Measurements from ENCODE around the gene MMAB. TPM values are rescaled to one million over a fixed set of nuclear protein-coding genes. Genes with fewer than 3 reads are reported as not detected.

The MMAB gene
- total and polyA plus RNA-seq, 4 donors, result 47.1 to 101 (median 77.1) TPM

DNA sequence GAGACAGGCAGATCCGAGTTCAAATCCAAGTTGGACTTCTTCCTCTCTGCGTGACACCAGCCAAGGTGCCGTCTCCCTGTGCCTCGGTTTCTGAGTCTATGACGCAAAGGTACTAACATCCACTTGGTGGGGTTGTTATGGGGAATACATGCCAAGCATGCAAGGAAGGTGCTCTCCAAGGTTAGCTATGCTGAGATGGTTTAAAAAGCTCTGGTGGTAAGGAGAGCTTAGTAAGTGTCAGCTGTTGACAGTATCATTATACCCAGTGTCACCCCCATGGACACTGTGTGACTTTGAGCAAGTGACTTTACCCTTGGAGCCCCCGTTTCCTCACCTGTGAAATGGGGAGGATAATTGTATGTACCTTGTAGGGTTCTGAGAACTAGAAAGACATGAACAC, 22.2 kb downstream of the MMAB start:
- Histone ChIP-seq H3K27ac (ENCODE audit: low read depth in 1 of 2, low read length in 2 of 2) (no peak overlapping the region), H3K36me3 (ENCODE audit: control insufficient read depth in 4 of 4, insufficient read depth in 3 of 4, low read depth in 1 of 4, low read length in 3 of 4) (no peaks in the 10 kb centered on the region), H3K4me3 (ENCODE audit: low read depth in 1 of 3, low read length in 3 of 3) (no peak overlapping the region), H3K4me1 (ENCODE audit: control insufficient read depth in 4 of 4, insufficient read depth in 4 of 4, low read length in 3 of 4) (peaks cover 0 to 30% (median 22%) of the 10 kb centered on the region in 4 donors), H3K9me3 (ENCODE audit: control insufficient read depth in 4 of 4, low read length in 3 of 4) (no peaks in the 10 kb centered on the region), H3K9ac (ENCODE audit: low read depth in 1 of 2, low read length in 2 of 2) (no peak overlapping the region), H3K27me3 (ENCODE audit: control insufficient read depth in 4 of 4, insufficient read depth in 4 of 4, low read length in 3 of 4) (peaks cover 0 to 4% (median 0%) of the 10 kb centered on the region in 4 donors)
- 89% methylated on average over 6 of the region's 6 CpGs for WGBS
- TF ChIP-seq GABPA (IDR thresholded peaks at IDR 0.05 in 1 of 2, conservative IDR thresholded peaks at IDR 0.05 in 1 of 2), result no peak
- no peak for TF ChIP-seq EGR1 (IDR thresholded peaks at IDR 0.05; ENCODE audit: low read depth in 2 of 2)
- no peak for TF ChIP-seq HNF4A (conservative IDR thresholded peaks at IDR 0.05)
- TF ChIP-seq RAD21 (IDR thresholded peaks at IDR 0.05), result no peak
- TF ChIP-seq, protein P1, sequence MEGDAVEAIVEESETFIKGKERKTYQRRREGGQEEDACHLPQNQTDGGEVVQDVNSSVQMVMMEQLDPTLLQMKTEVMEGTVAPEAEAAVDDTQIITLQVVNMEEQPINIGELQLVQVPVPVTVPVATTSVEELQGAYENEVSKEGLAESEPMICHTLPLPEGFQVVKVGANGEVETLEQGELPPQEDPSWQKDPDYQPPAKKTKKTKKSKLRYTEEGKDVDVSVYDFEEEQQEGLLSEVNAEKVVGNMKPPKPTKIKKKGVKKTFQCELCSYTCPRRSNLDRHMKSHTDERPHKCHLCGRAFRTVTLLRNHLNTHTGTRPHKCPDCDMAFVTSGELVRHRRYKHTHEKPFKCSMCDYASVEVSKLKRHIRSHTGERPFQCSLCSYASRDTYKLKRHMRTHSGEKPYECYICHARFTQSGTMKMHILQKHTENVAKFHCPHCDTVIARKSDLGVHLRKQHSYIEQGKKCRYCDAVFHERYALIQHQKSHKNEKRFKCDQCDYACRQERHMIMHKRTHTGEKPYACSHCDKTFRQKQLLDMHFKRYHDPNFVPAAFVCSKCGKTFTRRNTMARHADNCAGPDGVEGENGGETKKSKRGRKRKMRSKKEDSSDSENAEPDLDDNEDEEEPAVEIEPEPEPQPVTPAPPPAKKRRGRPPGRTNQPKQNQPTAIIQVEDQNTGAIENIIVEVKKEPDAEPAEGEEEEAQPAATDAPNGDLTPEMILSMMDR (IDR thresholded peaks at IDR 0.05; ENCODE audit: low read depth, low read length, missing input control), result no peak
- TF ChIP-seq, protein P2, sequence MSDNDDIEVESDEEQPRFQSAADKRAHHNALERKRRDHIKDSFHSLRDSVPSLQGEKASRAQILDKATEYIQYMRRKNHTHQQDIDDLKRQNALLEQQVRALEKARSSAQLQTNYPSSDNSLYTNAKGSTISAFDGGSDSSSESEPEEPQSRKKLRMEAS (IDR thresholded peaks at IDR 0.05), result no peak
- TF ChIP-seq, protein P3, sequence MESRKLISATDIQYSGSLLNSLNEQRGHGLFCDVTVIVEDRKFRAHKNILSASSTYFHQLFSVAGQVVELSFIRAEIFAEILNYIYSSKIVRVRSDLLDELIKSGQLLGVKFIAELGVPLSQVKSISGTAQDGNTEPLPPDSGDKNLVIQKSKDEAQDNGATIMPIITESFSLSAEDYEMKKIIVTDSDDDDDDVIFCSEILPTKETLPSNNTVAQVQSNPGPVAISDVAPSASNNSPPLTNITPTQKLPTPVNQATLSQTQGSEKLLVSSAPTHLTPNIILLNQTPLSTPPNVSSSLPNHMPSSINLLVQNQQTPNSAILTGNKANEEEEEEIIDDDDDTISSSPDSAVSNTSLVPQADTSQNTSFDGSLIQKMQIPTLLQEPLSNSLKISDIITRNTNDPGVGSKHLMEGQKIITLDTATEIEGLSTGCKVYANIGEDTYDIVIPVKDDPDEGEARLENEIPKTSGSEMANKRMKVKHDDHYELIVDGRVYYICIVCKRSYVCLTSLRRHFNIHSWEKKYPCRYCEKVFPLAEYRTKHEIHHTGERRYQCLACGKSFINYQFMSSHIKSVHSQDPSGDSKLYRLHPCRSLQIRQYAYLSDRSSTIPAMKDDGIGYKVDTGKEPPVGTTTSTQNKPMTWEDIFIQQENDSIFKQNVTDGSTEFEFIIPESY (IDR thresholded peaks at IDR 0.05), result no peak
- no peak for TF ChIP-seq NR2F2 (IDR thresholded peaks at IDR 0.05)
- DNase-seq (ENCODE audit: low spot score), result no peak

DNA sequence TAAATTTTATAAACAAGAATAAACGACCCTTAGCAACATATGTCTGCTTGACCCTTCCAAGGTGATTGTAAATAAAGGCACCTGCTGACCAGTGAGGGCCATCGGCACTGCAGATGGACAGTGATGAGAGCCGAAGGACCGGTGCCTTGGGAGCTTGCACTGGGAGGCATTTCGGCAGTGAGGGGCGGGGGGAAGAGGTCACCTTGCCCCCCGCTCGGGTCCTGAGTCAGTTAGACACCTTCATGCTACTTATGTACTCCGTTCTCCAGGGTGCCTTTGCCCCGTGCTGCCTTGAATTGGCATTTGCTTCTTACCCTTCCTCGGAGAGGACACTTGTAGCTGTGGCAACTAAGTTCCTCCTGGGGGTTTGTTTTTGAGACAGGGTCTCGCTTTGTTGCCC, 23.0 kb downstream of the MMAB start:
- no peaks in the 10 kb centered on the region for H3K9me3 ChIP-seq (ENCODE audit: control insufficient read depth in 4 of 4, low read length in 3 of 4)
- peaks cover 0 to 22% (median 15%) of the 10 kb centered on the region in 4 donors for H3K4me1 ChIP-seq (ENCODE audit: control insufficient read depth in 4 of 4, insufficient read depth in 4 of 4, low read length in 3 of 4)
- H3K9ac ChIP-seq (ENCODE audit: low read depth in 1 of 2, low read length in 2 of 2), result no peak overlapping the region
- TF ChIP-seq RAD21 (IDR thresholded peaks at IDR 0.05) (no peak), JUND (IDR thresholded peaks at IDR 0.05) (no peak), GABPA (IDR thresholded peaks at IDR 0.05 in 1 of 2, conservative IDR thresholded peaks at IDR 0.05 in 1 of 2) (no peak), NR2F2 (IDR thresholded peaks at IDR 0.05) (no peak)
- TF ChIP-seq, protein P3 (IDR thresholded peaks at IDR 0.05), result no peak
- WGBS, result 79% methylated on average over 12 of the region's 12 CpGs
- no peak overlapping the region for H3K27ac ChIP-seq (ENCODE audit: low read depth in 1 of 2, low read length in 2 of 2)
- H3K36me3 ChIP-seq (ENCODE audit: control insufficient read depth in 4 of 4, insufficient read depth in 3 of 4, low read depth in 1 of 4, low read length in 3 of 4), result no peaks in the 10 kb centered on the region
- H3K27me3 ChIP-seq (ENCODE audit: control insufficient read depth in 4 of 4, insufficient read depth in 4 of 4, low read length in 3 of 4), result peaks cover 0 to 4% (median 0%) of the 10 kb centered on the region in 4 donors
- DNase-seq (ENCODE audit: low spot score), result no peak
- no peak overlapping the region for H3K4me3 ChIP-seq (ENCODE audit: low read depth in 1 of 3, low read length in 3 of 3)

DNA sequence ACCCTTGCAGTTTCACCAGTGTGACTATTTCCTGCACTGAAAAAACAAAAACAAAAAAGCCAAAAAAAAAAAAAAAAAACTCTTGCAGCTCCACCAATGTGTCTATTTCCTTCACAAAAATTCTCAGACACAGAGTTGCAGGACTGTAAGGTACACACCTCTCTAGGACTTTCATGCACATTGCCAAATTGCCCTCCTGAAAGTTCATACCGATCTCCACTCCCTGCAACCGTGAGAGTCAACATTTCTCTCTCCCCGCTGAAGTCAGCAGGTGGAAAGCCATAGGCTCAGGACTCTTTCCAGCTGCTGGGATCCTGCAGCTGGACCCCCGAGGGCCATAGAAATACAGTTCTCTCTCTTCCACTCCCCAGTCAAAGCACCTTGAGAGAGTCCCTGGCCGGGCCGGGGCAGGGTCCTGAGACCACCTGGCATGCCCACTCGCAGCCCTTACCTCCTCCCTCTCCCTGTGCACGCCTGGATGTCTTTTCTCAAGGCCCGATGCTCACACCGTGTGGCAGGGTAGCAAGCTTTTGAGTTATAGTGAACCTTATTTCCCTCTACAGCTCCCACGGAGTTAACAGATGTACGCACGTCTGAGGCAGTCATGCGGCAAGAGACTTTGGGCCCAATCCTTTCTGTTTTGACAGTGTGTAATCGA, 23.6 kb downstream of the MMAB start:
- whole genome bisulfite sequencing, result 62% methylated on average over 15 of the region's 15 CpGs
- no peak overlapping the region for H3K9ac ChIP-seq (ENCODE audit: low read depth in 1 of 2, low read length in 2 of 2)
- H3K27me3 ChIP-seq (ENCODE audit: control insufficient read depth in 4 of 4, insufficient read depth in 4 of 4, low read length in 3 of 4), result peaks cover 0 to 4% (median 0%) of the 10 kb centered on the region in 4 donors
- no peaks in the 10 kb centered on the region for H3K9me3 ChIP-seq (ENCODE audit: control insufficient read depth in 4 of 4, low read length in 3 of 4)
- H3K36me3 ChIP-seq (ENCODE audit: control insufficient read depth in 4 of 4, insufficient read depth in 3 of 4, low read depth in 1 of 4, low read length in 3 of 4), result no peaks in the 10 kb centered on the region
- peaks cover 0 to 19% (median 12%) of the 10 kb centered on the region in 4 donors for H3K4me1 ChIP-seq (ENCODE audit: control insufficient read depth in 4 of 4, insufficient read depth in 4 of 4, low read length in 3 of 4)
- TF ChIP-seq RAD21 (IDR thresholded peaks at IDR 0.05) (no peak), NR2F2 (IDR thresholded peaks at IDR 0.05) (no peak), EGR1 (IDR thresholded peaks at IDR 0.05; ENCODE audit: low read depth in 2 of 2) (no peak), TAF1 (conservative IDR thresholded peaks at IDR 0.05) (no peak), YY1 (IDR thresholded peaks at IDR 0.05) (no peak)
- TF ChIP-seq, protein P3 (IDR thresholded peaks at IDR 0.05), result no peak
- DNase-seq (ENCODE audit: low spot score), result no peak
- H3K4me3 ChIP-seq (ENCODE audit: low read depth in 1 of 3, low read length in 3 of 3), result no peak overlapping the region
- no peak overlapping the region for H3K27ac ChIP-seq (ENCODE audit: low read depth in 1 of 2, low read length in 2 of 2)
